HG03354 (cell line): ENCODE results near the gene MYO1G.
"Not testable (repeated sequence)": the region's sequence is repeated elsewhere in the genome, so short reads cannot be mapped to it uniquely, and the experiment has no call there.

ENCODE experiments used
- ATAC-seq: cut with Tn5 transposase; IDR thresholded peaks from one replicate; pipeline ENCODE4 v1.9.1; 2021; ENCODE audit warnings: mild to moderate bottlenecking; ENCODE audit not compliant: unreplicated experiment, poor library complexity, severe bottlenecking

MYO1G gene

DNA sequence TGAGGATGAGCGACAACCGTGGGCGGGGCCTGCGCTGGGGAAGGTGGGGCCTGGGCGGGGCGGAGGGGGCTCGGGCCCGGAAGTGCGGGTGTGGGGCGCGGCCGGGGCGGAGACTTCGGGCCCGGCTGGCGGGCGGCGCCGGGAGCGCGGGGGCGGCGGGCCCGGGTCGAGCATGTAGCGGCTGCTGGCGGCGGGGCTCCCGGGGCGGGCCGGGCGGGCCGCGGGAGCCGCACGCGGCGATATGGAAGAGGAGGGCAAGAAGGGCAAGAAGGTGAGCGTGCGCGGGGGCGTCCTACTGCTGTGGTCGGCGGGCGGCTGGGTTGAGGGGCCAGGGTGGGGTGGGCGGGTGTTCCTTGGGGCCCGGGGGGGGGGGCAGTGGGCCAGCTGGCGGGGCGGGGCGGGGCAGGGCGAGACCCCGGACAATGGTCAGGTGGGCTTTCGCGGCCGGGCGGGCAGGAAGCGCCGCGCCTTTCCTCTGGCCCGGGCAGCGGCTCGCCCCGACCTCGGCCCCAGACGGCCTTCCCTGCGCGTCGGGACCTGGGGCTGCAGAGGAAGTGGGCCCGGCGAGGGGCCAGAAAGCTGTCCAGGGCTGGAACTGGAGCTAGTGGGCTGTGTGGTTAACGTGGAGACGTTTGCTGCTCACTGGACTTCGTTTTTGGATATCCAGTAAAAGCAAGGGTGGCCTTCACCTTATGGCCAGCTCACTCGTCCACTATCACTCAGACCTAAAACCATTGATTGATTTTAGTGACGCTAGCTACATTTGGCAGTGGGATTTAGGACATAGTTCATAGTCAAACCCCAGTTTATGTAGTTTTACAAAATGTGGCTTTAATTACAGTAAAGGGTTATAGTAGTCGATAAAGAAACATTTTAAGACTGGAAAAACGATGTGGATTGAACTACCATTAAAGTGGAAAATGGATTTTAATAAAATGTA, 21.5 kb upstream of the MYO1G start, which contains the start of gene CCM2:
Gene CCM2 (plus strand): TSS at position 109 of the 940 bp plus-strand sequence. CDS start 133 bp downstream, at position 242.
- ATAC-seq: peak; percentile 8

- peak; percentile 69 for ATAC-seq
Observed at GRCh38 chr7:44999245-45000092, 20.7 kb upstream of the MYO1G start.

DNA sequence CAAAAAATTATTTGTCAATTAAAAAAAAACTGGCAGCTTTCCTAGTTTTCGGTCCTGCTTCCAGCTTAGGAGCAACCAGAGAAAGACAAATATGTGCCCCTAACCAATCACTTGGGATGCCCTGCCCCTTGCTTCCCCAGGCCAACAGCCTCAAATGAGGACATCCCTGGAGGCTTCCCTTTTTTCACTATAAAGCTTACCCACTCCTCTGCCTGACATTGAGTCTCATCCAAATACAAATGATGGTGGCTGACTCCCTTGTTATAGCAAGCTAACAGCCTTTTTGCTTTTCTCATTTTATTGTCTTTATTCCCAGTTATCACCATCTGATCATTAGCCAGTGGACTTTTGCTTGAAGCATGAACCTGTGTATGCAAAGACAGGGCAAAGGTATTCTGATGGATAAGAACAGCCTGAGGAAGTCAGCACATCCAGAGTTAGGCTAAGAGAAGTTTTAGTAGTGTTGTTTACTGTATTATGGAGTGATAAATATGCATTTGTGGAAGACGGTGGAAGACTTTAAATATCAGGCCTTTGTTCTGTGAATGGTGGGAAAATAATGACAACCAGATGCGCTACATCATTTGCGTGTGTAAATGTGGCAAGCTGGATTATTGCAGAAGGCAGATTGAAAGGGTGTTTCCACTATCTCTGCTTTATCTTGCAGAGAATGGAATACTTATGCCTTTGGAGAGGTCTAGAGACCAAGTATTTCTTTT, 19.5 kb upstream of the MYO1G start:
- ATAC-seq: no peak

- ATAC-seq: peak; percentile 25
Observed at GRCh38 chr7:44995555-44996493, 17.0 kb upstream of the MYO1G start.

- ATAC-seq: no peak
Observed at GRCh38 chr7:44994877-44995554, 16.2 kb upstream of the MYO1G start.

DNA sequence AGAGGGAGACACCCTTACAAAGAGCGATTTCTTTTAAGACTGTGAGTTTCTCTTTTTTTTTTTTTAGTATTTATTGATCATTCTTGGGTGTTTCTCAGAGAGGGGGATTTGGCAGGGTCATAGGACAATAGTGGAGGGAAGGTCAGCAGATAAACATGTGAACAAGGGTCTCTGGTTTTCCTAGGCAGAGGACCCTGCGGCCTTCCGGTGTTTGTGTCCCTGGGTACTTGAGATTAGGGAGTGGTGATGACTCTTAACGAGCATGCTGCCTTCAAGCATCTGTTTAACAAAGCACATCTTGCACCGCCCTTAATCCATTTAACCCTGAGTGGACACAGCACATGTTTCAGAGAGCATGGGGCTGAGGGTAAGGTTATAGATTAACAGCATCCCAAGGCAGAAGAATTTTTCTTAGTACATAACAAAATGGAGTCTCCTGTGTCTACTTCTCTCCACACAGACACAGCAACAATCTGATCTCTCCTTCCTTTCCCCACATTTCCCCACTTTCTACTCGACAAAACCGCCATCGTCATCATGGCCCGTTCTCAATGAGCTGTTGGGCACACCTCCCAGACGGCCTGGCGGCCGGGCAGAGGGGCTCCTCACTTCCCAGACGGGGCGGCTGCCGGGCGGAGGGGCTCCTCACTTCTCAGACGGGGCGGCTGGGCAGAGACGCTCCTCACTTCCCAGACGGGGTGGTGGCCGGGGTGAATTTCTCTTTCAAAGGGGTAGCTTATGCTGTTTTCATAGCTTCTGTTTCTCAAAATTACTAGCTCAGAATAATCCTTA, 13.4 kb upstream of the MYO1G start:
- ATAC-seq: not testable (repeated sequence)

DNA sequence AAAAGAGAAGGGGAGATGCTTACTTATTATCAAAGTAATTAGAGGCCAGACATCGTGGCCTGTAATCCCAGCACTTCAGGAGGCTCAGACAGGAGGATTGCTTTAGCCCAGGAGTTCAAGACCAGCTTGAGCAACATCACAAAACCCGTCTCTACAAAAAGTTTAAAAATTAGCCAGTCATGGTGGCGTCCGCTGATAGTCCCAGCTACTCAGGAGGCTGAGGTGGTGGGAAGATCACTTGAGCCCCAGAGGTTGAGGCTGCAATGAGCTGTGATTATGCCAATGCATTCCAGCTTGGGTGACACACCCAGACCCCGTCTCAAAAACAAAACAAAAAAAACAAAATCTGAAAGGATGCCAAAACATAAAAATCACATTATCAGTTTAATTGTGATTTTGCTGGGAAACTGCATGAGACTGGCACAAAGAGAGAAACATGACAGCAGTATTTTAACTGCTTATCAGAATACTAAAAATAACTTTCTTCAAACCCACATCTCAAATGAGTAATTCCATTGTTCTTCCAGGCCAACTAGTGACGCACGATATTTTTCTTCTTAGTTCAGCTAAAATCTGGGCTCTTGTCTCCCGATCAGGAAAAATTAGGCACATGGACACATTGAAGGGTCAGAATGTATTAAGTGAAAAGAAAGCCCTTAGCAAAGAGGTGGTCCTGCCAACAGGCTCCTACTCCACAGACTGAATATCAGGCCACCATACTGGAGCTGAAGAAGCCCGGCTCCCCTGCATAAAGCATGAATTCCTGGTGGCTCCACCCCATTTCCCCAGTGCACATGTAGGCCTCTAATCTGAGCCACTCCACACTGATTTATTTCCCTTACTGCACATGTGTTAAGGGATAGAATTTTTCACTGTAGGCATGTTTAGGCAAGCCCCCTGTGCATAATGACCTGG, 11.6 kb upstream of the MYO1G start:
- ATAC-seq: no peak

- no peak for ATAC-seq
Observed at GRCh38 chr7:44989132-44989531, 10.3 kb upstream of the MYO1G start.

DNA sequence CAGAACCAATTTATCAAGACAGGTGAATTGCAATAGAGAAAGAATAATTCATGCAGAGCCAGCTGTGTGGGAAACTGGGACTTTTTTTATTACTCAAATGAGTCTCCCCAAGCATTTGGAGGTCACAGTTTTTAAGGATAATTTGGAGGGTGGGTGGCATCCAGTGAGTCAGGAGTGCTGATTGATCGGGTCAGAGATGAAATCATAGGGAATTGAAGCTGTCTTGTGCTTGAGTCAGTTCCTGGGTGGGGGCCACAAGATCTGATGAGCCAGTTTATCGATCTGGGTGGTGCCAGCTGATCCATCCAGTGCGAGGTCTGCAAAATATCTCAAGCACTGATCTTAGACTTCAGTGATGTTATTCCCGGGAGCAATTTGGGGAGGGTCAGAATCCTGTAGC, 9.9 kb upstream of the MYO1G start:
- ATAC-seq: no peak

DNA sequence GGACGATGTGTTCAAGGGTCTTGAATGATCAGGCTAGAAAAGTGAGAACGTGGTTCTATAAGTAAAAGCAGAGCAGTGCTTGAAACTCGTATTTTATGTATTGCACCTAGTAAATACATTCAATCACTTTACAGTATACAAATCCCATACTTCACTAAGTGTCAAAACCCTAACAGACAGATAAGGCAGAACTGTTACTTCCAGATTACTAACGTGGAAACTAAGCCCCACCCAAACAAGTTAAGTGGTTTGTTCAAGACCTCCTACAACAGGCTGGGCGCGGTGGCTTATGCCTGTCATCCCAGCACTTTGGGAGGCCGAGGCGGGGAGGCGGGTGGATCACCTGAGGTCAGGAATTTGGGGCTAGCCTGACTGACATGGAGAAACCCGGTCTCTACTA, 9.2 kb upstream of the MYO1G start:
- ATAC-seq: no peak

DNA sequence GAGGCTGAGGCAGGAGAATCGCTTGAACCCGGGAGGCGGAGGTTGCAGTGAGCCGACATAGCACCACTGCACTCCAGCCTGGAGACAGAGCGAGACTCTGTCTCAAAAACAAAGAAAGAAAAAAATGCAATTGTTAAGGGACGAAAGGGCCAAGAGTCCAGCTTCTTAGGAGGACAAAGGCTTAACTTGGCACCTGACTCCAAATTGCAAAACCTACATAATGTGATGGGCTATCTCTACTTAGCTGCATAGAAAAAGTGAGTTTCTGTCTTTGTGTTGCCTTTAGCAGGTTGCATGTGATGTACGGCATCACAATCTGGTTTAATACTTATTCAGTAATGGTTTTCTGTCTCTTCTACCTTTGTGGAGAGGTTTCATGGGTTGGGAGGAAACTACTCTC, 8.6 kb upstream of the MYO1G start:
- ATAC-seq: no peak

DNA sequence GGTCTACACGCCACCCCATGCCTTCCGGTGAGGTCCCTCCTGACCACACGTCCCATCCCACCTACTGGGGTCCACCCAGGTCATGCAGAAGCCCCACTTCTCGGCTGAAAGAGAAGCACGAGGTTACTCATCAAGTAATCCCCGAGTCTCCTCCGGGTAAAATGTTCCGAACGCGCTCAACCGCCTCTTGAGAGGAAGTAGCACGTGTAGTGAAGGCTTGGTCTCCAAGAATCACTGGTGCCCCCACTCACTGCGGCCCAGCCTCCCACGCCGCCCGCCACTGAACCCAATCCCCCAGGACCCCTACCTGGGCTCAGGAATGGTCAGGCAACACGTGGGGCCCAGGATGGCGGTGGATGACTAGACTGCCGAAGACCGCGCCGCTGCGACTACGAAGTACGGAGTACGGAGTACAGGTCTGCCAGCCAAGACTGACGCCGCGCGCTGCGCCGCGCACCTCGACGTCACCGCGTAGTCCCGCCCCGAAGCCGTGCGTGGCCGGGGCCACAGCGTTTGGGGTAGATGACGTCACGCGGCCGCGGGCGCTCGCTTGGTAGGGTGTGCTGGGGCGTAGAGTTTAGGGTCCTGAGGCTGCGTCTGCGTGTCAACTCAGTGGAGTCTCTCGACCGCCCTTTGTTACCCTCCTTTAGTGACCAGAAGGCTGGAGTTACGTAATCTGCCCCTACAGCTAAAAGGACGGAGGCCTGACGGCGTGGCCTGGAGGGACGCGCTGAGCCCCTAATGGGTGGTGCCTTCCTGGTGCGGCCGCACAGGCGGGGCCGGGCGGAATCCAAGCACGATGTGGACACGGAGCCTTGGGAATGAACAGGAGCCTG, 7.6 kb upstream of the MYO1G start:
- ATAC-seq: peak; percentile 96

DNA sequence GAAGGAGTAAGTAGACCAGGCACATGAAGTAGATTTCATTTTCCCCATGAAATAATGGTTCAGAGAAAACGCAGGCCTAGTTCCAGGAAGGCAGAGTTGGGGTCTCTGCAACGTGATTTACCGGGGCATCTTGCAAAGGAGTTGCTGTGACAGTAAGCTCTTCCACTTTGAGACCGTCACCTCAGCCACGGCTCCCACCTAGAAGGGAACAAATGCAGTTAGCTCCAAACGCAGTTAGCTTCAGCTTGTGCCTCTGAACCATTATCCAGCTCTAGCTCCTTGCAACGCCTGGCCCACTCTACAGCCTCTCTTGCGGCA, 7.0 kb upstream of the MYO1G start:
- no peak for ATAC-seq

- ATAC-seq: no peak
Observed at GRCh38 chr7:44985033-44985695, 6.3 kb upstream of the MYO1G start.

DNA sequence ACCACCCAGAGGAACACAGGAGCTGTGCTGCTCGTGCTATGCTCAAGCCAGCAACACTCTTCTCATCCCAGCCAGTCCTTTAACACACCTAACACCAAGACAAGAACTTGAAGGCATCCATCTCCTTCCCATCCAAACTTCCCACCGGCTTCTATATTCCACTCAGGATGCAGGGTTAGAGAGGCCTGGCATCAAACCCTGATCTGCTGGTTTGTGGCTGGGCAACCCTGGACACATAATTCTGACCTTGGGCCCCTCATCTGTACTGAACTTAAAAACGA, 5.6 kb upstream of the MYO1G start:
- no peak for ATAC-seq
